Activated T-cell treated with anti-CD3 and anti-CD28 coated beads, Interleukin-2, amount 50 U/mL, for 72 hours (primary cell): ENCODE data around the gene AGFG2. TPM values are rescaled to one million over a fixed set of nuclear protein-coding genes. Genes with fewer than 3 reads are reported as not detected.
A peak's percentile ranks its signal among the peaks of the same experiment; 100 is the strongest.
"Not testable (repeated sequence)": the region's sequence is repeated elsewhere in the genome, so short reads cannot be mapped to it uniquely, and the experiment has no call there.

Source experiments
- ATAC-seq, 2 donors: fragments of 150-1000 bp; cut with Tn5 transposase; replicated peaks in 1 of 2; 2 replicates each; pipeline ENCODE4 v1.10.0; 2021; ENCODE audit warnings: moderate library complexity in 2 of 2, mild to moderate bottlenecking in 1 of 2
- DNase-seq, 2 donors: peaks; one replicate each; pipeline ENCODE4 v3.0.0; 2021 to 2022; ENCODE audit warnings: mixed read lengths in 1 of 2
- H3K27ac Mint-ChIP-seq: one replicate; pipeline ENCODE4 v1.8.0; 2022; ENCODE audit warnings: mild to moderate bottlenecking, moderate library complexity, mixed read lengths
- H3K27me3 Mint-ChIP-seq: one replicate; pipeline ENCODE4 v1.8.0; 2022; ENCODE audit warnings: low read depth, mixed read lengths
- H3K36me3 Mint-ChIP-seq, 2 donors: one replicate each; pipeline ENCODE4 v1.8.0; 2022; ENCODE audit warnings: mixed read lengths in 2 of 2, mild to moderate bottlenecking in 1 of 2; ENCODE audit not compliant: insufficient read depth in 2 of 2
- H3K4me1 Mint-ChIP-seq: one replicate; pipeline ENCODE4 v1.8.0; 2022; ENCODE audit warnings: low read depth, mixed read lengths
- H3K4me3 Mint-ChIP-seq, 2 donors: one replicate each; pipeline ENCODE4 v1.8.0; 2022; ENCODE audit warnings: mild to moderate bottlenecking in 2 of 2, mixed read lengths in 2 of 2, moderate library complexity in 2 of 2
- H3K9me3 Mint-ChIP-seq, 2 donors: one replicate each; pipeline ENCODE4 v1.8.0; 2022; ENCODE audit warnings: mixed read lengths in 2 of 2
- total RNA-seq, 2 donors: library from RNA; stranded (reverse); gene quantifications; one replicate each; pipeline ENCODE4 v1.2.3, GENCODE V29; 2022

The AGFG2 gene
- total RNA-seq, 2 donors from 2014 or later, result 35.5 to 53.7 TPM

- Mint-ChIP-seq H3K27me3 (no peaks in the 10 kb centered on the region), H3K4me1 (no peaks in the 10 kb centered on the region), H3K36me3 (no peaks in the 10 kb centered on the region), H3K9me3 (no peaks in the 10 kb centered on the region), H3K27ac (no peak overlapping the region), H3K4me3 (no peak overlapping the region)
- ATAC-seq (no peak), DNase-seq (no peak)
Measured at GRCh38 chr7:100509231-100509630, 29.8 kb upstream of the AGFG2 start.

GRCh38 chr7:100510437-100511239, 28.4 kb upstream of the AGFG2 start:
- no peak for ATAC-seq
- Mint-ChIP-seq H3K27ac (no peak overlapping the region), H3K4me3 (no peak overlapping the region), H3K9me3 (no peaks in the 10 kb centered on the region), H3K4me1 (peaks cover 9% of the 10 kb centered on the region), H3K36me3 (no peaks in the 10 kb centered on the region), H3K27me3 (no peaks in the 10 kb centered on the region)
- no peak for DNase-seq

GRCh38 chr7:100513212-100513810, 25.7 kb upstream of the AGFG2 start:
- Mint-ChIP-seq H3K4me1 (peaks cover 20% of the 10 kb centered on the region), H3K27me3 (no peaks in the 10 kb centered on the region), H3K27ac (no peak overlapping the region), H3K9me3 (no peaks in the 10 kb centered on the region), H3K36me3 (no peaks in the 10 kb centered on the region), H3K4me3 (no peak overlapping the region)
- ATAC-seq, result no peak
- DNase-seq, result no peak

GRCh38 chr7:100515072-100515532, 23.9 kb upstream of the AGFG2 start:
- H3K36me3 Mint-ChIP-seq, result no peaks in the 10 kb centered on the region
- DNase-seq (no peak), ATAC-seq (no peak)
- H3K9me3 Mint-ChIP-seq, result no peaks in the 10 kb centered on the region
- peaks cover 20% of the 10 kb centered on the region for H3K4me1 Mint-ChIP-seq
- no peak overlapping the region for H3K27ac Mint-ChIP-seq
- H3K27me3 Mint-ChIP-seq, result no peaks in the 10 kb centered on the region
- H3K4me3 Mint-ChIP-seq, result no peak overlapping the region

GRCh38 chr7:100516135-100516812, 22.7 kb upstream of the AGFG2 start:
- no peaks in the 10 kb centered on the region for H3K27me3 Mint-ChIP-seq
- ATAC-seq (peak; percentile 49 to 53), DNase-seq (peak; percentile 9 to 28)
- peak overlapping the region in 1 of 2 donors; percentile 9 for H3K4me3 Mint-ChIP-seq
- no peaks in the 10 kb centered on the region for H3K9me3 Mint-ChIP-seq
- peaks cover 20% of the 10 kb centered on the region for H3K4me1 Mint-ChIP-seq
- H3K27ac Mint-ChIP-seq, result peak overlapping the region; percentile 54
- H3K36me3 Mint-ChIP-seq, result no peaks in the 10 kb centered on the region

DNA sequence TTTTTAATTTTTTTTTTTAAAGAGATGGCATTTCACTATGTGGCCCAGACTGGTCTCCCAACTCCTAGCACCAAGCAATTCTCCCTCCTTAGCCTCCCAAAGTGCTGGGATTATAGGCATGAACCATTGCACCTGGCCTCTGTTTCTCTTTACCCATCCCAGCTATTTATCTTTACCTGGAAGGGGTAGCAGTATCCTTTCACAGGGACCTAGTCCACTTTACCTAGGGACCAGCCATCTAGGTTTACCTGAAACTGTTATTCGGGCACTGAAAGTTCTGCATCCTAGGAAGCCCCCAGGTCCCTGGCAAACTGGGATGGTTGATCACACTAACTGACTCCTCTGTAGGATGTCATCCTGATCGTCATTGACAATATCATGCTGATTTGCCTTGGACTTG, 21.7 kb upstream of the AGFG2 start:
- Mint-ChIP-seq H3K4me3 (no peak overlapping the region), H3K4me1 (peaks cover 20% of the 10 kb centered on the region)
- no peak for ATAC-seq

GRCh38 chr7:100519580-100519979, 19.4 kb upstream of the AGFG2 start:
- Mint-ChIP-seq H3K27ac (no peak overlapping the region), H3K36me3 (no peaks in the 10 kb centered on the region), H3K4me1 (peaks cover 20% of the 10 kb centered on the region), H3K9me3 (no peaks in the 10 kb centered on the region), H3K4me3 (peak overlapping the region in 1 of 2 donors; percentile 24), H3K27me3 (no peaks in the 10 kb centered on the region)
- DNase-seq, result no peak
- no peak for ATAC-seq

More for the DNA sequence above, 21.7 kb upstream of the AGFG2 start:
- Mint-ChIP-seq H3K27ac (no peak overlapping the region), H3K27me3 (no peaks in the 10 kb centered on the region), H3K9me3 (no peaks in the 10 kb centered on the region), H3K36me3 (no peaks in the 10 kb centered on the region)
- DNase-seq, result no peak

DNA sequence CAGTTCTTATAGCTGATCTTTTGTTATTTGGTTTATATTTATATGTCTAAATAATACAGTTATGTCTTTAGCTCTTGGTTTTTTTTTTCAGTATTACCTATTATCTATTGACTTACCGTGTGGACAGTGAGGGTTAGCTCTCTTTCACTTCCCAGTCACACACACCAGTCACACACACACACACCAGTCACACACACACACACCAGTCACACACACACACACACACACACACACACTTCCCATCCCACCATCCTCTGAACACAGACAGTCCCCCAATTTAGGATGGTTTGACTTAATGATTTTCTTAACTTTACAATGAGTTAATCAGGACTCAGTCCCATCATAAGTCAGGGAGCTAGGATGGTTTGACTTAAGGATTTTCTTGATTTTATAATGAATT, 18.9 kb upstream of the AGFG2 start:
- peaks cover 17% of the 10 kb centered on the region for H3K4me1 Mint-ChIP-seq
- ATAC-seq (no peak), DNase-seq (no peak)
- no peaks in the 10 kb centered on the region for H3K36me3 Mint-ChIP-seq
- H3K27ac Mint-ChIP-seq, result no peak overlapping the region
- no peak overlapping the region for H3K4me3 Mint-ChIP-seq
- no peaks in the 10 kb centered on the region for H3K9me3 Mint-ChIP-seq
- H3K27me3 Mint-ChIP-seq, result no peaks in the 10 kb centered on the region

GRCh38 chr7:100521076-100521475, 17.9 kb upstream of the AGFG2 start:
- H3K9me3 Mint-ChIP-seq, result no peaks in the 10 kb centered on the region
- H3K4me1 Mint-ChIP-seq, result peaks cover 7% of the 10 kb centered on the region
- DNase-seq, result no peak
- no peaks in the 10 kb centered on the region for H3K36me3 Mint-ChIP-seq
- no peak overlapping the region for H3K27ac Mint-ChIP-seq
- no peak for ATAC-seq
- H3K27me3 Mint-ChIP-seq, result no peaks in the 10 kb centered on the region
- no peak overlapping the region for H3K4me3 Mint-ChIP-seq

GRCh38 chr7:100521909-100522593, 17.0 kb upstream of the AGFG2 start:
- ATAC-seq, H3K27me3 Mint-ChIP-seq, H3K4me1 Mint-ChIP-seq, H3K36me3 Mint-ChIP-seq, H3K27ac Mint-ChIP-seq, H3K4me3 Mint-ChIP-seq, DNase-seq, H3K9me3 Mint-ChIP-seq: not testable (repeated sequence)

DNA sequence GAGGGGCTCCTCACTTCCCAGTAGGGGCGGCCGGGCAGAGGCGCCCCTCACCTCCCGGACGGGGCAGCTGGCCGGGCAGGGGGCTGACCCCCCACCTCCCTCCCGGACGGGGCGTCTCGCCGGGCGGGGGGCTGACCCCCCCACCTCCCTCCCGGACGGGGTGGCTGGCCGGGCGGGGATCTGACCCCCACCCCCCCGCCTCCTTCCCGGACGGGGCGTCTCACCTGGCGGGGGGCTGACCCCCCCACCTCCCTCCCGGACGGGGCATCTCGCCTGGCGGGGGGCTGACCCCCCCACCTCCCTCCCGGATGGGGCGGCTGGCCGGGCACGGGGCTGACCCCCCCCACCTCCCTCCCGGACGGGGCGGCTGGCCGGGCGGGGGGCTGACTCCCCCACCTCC, 15.8 kb upstream of the AGFG2 start:
- not testable (repeated sequence) for ATAC-seq, H3K27me3 Mint-ChIP-seq, H3K9me3 Mint-ChIP-seq

GRCh38 chr7:100528108-100528866, 10.7 kb upstream of the AGFG2 start:
- Mint-ChIP-seq H3K4me1 (peaks cover 24% of the 10 kb centered on the region), H3K4me3 (peak overlapping the region in 1 of 2 donors; percentile 32)
- H3K9me3 Mint-ChIP-seq, H3K27ac Mint-ChIP-seq, DNase-seq, ATAC-seq, H3K36me3 Mint-ChIP-seq, H3K27me3 Mint-ChIP-seq: not testable (repeated sequence)

More for the DNA sequence above, 15.8 kb upstream of the AGFG2 start:
- H3K4me3 Mint-ChIP-seq, H3K27ac Mint-ChIP-seq, H3K36me3 Mint-ChIP-seq, DNase-seq: not testable (repeated sequence)
- H3K4me1 Mint-ChIP-seq, result peaks cover 21% of the 10 kb centered on the region
